Activated CD4-positive, alpha-beta T cell treated with anti-CD3 and anti-CD28 coated beads, Interleukin-2, Interleukin-6, amounts not matched to agents 100 ng/mL and 50 ng/mL, durations not matched to agents 16 hours and 8 hours (primary cell): ENCODE measurements around the gene RNU4-1.
"Not testable (repeated sequence)": the region's sequence is repeated elsewhere in the genome, so short reads cannot be mapped to it uniquely, and the experiment has no call there.

ENCODE experiments used
- DNase-seq: peaks from one replicate; pipeline ENCODE4 v3.0.0-alpha.2; 2020

RNU4-1 gene

DNA sequence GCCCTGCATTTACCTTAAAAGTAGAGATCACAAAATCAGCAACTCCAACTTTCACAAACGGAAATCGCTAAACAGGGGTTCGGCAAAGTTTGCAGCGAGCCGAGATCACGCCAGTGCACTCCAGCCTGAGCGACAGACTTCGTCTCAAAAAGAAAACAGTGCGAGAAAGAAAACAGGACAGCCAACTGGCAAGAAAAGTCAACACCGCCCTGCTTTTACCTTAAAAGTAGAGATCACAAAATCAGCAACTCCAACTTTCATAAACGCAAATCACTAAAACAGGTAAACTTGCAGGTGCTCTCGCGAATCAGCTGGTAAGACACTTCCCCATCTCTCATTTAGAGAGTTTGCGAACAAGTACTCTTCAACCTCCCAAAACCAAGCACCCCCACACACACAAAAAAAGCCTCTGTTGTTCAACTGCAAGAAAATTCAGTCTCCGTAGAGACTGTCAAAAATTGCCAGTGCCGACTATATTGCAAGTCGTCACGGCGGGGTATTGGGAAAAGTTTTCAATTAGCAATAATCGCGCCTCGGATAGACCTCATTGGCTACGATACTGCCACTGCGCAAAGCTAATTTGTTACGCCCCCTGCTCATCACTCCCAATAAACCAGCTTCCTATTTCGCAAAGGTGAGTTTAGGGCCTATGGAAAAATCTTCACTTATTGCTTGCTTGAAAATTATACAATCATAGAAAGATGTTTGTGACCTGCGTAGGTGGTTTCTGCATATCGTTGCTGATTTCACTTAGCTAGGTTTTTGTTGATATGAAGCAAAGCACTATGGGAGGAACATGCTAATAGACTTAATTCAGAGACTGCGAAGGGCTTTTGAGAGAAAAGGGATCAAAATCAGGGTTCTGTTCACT is at the start of gene RNU4-1:
Gene RNU4-1 (minus strand): TSS at position 577 of the 871 bp plus-strand sequence.
- peak; percentile 96 for DNase-seq

GRCh38 chr12:120342175-120343038 is 49.4 kb upstream of the RNU4-1 start:
- no peak for DNase-seq

- no peak for DNase-seq
These were observed 46.2 kb upstream of the RNU4-1 start for GRCh38 chr12:120339256-120339655.

DNA sequence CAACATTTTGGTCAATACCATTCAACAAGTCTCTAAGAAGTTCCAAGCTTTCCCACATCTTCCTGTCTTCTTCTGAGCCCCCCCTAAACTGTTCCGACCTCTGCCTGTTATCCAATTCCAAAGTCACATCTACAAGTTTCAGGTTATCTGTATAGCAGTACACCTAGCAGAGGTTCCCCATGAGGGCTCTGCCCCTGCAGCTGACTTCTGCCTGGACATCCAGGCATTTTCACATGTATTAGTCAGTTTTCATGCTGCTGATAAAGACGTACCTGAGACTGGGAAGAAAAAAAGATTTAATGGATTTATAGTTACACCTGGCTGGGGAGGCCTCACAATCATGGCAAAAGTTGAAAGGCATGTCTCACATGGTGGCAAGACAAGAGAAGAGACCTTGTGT is 44.7 kb upstream of the RNU4-1 start:
- no peak for DNase-seq

GRCh38 chr12:120336392-120336791 is 43.4 kb upstream of the RNU4-1 start:
- DNase-seq: not testable (repeated sequence)

GRCh38 chr12:120335447-120335846 is 42.4 kb upstream of the RNU4-1 start:
- DNase-seq: peak; percentile 47

- DNase-seq: no peak
These were observed 39.5 kb upstream of the RNU4-1 start for GRCh38 chr12:120332523-120332922.

- DNase-seq: no peak
These were observed 39.0 kb upstream of the RNU4-1 start for GRCh38 chr12:120332041-120332440.

DNA sequence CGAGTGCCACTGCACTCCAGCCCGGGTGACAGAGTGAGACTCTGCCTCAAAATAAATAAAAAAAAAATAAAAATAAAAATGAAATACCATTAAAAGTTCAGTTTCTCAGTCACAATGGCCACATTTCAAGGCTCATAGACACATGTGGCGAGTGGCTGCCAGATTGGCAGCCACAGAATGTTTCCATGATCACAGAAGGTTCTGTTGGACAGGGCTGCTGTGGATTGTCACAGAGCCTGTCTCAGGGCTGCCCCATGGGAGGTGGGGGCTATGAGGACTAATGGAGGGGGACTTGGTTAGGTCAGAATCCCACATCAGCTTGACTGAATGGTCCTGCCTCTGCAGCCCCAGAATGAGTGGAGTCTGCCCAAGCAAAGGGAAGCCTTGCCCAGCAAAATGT is 38.4 kb upstream of the RNU4-1 start:
- no peak for DNase-seq

GRCh38 chr12:120328228-120328627 is 35.2 kb upstream of the RNU4-1 start:
- no peak for DNase-seq

DNA sequence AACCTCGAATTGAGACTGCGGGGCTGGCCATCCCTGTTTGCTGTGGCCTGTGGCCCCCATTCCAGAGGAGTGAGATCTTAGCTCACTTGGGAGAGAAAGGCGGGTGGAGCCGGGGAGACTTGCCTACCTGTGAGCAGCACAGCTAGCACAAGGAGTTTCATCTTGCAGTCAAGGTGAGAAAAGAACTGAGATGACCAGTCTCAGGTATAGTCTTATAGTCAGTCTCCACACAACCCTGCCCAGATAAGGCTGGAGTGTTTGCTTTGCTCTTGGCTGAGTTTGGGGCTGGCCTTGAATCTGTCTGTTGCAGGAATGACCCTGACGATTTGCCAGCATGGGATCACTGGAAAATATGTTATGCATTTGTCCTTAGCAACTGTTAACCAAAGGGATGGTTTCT is 34.6 kb upstream of the RNU4-1 start, which contains the start of gene PLA2G1B:
Gene PLA2G1B (minus strand): TSS at position 187 of the 400 bp plus-strand sequence. CDS start 26 bp downstream, at position 161.
- DNase-seq: no peak

- DNase-seq: no peak
These were observed 31.9 kb upstream of the RNU4-1 start for GRCh38 chr12:120324841-120325417.

DNA sequence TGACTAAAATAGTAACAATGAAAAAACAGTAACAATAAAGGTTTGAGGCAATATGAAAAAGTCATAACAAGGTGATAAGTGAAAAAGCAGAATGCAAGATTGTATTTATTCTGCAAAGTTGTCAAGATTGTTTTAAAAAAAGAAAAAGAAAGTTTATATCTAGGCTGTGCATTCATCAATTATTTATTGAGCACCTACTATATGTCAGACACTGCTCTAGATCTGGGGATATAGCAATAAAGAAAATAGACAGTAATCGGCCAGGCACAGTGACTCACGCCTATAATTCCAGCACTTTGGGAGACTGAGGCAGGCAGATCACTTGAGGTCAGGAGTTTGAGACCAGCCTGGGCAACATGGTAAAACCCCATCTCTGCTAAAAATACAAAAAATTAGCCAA is 30.7 kb upstream of the RNU4-1 start:
- no peak for DNase-seq

DNA sequence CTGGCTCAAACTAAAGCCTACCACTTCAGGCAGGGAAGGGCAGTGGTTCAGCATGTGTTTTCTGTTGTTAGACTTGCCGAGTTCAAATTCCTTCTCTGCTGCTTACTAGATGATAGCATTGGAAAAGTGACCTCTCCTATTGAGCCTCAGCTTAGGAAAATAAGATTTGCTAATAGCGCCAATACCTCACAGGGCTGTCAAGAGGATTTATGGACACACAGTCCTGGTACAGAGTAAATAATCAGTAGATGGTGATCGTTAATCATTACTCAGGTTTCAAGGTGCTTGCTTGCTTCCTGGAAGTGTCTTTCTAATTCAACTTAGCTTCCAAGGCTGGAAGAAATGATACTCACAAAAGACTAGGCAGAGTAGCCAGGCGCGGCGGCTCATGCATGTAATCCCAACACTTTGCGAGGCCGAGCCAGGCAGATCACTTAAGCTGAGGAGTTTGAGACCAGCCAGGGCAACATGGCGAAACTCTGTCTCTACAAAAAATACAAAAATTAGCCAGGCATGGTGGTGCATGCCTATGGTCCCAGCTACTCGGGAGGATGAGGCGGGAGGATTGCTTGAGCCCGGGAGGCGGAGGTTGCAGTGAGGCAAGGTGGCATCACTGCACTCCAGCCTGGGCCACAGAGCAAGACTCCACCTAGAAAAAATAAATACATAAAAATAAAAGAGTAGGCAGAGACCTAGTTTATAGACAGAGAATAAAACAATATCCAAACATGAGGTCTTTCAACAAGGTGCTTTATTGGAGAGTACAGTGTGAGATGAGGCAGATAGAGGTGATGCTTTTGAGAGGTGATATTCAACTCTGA is 28.6 kb upstream of the RNU4-1 start:
- no peak for DNase-seq

DNA sequence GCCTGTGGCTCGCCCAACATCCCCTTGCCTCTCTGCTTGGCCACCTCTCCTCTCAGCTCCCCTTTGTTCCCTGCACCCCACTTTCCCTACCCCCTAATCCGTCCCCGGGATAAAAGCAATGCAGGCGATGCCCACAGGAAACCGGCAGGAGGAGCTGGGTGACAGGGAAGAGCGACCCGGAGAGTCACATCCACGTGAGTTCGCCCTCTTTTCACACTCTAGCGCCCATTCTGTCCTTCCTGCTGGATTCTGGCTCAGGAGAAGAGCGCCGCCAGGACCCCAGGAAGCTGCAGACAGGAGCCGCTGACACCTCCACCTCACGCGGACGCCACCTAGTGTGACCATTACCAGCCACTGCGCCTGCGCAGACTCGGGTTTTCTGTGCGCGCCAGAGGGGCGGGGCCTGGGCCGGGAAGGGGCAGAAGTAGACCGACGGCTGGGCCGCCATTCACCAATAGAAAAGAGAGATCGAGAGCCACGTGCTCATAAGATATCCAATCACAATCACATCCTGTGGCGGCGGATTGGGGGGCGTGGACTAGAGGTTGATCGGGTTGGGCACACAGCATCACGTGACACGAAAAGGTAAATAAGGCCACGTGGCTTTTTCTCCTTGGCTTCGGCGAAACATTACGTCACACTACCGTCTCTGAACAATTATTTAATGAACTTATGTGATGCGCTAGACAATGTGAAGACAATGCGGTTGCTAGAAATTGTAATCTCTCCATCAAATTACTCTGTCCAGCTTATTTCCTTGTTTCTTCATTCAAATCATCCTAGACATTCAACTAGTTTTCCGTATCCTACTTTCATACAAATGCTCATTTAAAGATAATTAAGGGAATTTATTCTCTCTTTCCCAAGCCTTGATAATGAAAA is 24.4 kb upstream of the RNU4-1 start:
- DNase-seq: peak; percentile 100

DNA sequence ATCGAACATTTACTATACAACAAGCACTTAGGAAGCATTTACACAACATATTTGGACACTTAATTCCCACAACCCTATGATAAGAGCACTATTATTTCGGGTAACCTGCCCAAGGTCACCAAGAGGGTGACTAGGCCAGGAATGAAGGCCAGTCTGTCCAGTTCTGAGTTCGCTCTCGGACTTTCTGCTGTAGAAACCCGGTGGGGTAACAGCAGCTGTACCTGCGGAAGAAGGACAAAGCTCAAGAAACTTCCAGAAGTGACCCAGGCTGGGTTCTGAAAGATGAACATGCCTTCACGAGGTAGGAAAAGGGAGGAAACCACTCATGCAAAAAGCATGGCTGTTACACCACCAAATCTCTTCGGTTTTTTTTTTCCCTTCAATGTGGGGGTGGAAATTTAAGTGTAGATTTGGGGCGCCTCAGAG is 23.8 kb upstream of the RNU4-1 start:
- DNase-seq: no peak

DNA sequence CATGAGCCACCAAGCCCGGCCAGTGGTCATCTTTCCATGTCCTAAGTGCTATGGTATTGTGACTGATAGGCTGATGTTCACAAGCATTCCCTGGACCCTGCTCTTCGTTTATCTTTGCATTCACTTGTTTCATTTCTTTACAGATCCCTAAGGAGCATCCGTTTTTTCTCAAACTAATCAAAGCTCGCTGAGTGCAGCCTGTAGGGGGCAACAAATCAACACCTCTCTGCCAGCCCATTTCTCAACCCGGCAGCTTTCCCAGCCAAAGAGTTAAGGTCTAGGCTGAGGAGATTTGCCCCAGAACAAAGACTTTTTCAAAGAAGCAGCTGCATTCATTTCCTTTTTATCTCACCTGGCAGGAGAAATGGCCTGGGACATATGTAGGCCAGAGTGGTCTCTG is 21.2 kb upstream of the RNU4-1 start:
- DNase-seq: no peak

GRCh38 chr12:120301962-120302815 is 9.2 kb upstream of the RNU4-1 start, which contains the start of gene SIRT4:
TSS of gene SIRT4 (plus strand) at chr12:120302321. CDS start at chr12:120303562, 1,241 bp downstream.
- peak; percentile 94 for DNase-seq

- DNase-seq: no peak
These were observed 701 bp downstream of the RNU4-1 start for GRCh38 chr12:120292411-120292660.

- no peak for DNase-seq
These were observed 2.3 kb downstream of the RNU4-1 start for GRCh38 chr12:120290609-120291305.
